GM12864 (cell line): Measurements from ENCODE around the gene SLC22A14.
"Not testable (repeated sequence)": the region's sequence is repeated elsewhere in the genome, so short reads cannot be mapped to it uniquely, and the experiment has no call there.

Experiments
- DNase-seq: peaks from one replicate; pipeline ENCODE4 v3.0.0-alpha.2; 2011; ENCODE audit warnings: low read depth
- H3K4me3 ChIP-seq: 2 replicates; pipeline ENCODE4 v1.5.1; 2011; ENCODE audit warnings: mild to moderate bottlenecking, low read depth, low read length, control low read depth
- TF ChIP-seq, protein P1 (sequence below): IDR thresholded peaks from 2 replicates; pipeline ENCODE4 v1.5.1; 2011; ENCODE audit warnings: low read depth, mild to moderate bottlenecking, moderate library complexity, low read length, control low read depth, inconsistent platforms; ENCODE audit errors: missing control alignments

The SLC22A14 gene

GRCh38 chr3:38281895-38282686 lies at the start of gene SLC22A14:
SLC22A14 (plus strand) TSS chr3:38282294; CDS start chr3:38306027, 23,733 bp downstream.
- H3K4me3 ChIP-seq: no peak within 1 kb of the TSS
- TF ChIP-seq, protein P1, sequence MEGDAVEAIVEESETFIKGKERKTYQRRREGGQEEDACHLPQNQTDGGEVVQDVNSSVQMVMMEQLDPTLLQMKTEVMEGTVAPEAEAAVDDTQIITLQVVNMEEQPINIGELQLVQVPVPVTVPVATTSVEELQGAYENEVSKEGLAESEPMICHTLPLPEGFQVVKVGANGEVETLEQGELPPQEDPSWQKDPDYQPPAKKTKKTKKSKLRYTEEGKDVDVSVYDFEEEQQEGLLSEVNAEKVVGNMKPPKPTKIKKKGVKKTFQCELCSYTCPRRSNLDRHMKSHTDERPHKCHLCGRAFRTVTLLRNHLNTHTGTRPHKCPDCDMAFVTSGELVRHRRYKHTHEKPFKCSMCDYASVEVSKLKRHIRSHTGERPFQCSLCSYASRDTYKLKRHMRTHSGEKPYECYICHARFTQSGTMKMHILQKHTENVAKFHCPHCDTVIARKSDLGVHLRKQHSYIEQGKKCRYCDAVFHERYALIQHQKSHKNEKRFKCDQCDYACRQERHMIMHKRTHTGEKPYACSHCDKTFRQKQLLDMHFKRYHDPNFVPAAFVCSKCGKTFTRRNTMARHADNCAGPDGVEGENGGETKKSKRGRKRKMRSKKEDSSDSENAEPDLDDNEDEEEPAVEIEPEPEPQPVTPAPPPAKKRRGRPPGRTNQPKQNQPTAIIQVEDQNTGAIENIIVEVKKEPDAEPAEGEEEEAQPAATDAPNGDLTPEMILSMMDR: peak; percentile 29
- no peak for DNase-seq

- TF ChIP-seq, protein P1: no peak
- H3K4me3 ChIP-seq: no peak overlapping the region
- no peak for DNase-seq
Measured at GRCh38 chr3:38232701-38233100, 49.4 kb upstream of the SLC22A14 start.

DNA sequence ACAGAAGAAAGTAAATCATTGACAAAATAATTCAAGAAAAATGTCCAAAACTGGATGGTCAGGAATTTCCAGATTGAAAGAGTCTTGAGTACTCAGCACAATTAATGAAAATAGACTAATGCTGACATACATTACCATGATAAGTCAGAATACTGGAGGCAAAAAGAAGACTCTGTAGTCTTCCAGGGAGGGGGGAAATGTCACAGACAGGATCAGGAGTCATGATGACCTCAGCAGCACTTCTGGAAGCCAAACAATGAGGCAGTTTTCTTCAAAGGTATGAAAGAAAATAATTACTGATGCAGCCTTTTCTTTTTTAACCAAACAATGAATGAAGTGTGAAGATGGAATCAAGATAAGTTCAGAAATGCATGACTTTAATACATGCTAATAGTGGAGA lies 46.6 kb upstream of the SLC22A14 start:
- TF ChIP-seq, protein P1: no peak
- no peak overlapping the region for H3K4me3 ChIP-seq
- DNase-seq: no peak

DNA sequence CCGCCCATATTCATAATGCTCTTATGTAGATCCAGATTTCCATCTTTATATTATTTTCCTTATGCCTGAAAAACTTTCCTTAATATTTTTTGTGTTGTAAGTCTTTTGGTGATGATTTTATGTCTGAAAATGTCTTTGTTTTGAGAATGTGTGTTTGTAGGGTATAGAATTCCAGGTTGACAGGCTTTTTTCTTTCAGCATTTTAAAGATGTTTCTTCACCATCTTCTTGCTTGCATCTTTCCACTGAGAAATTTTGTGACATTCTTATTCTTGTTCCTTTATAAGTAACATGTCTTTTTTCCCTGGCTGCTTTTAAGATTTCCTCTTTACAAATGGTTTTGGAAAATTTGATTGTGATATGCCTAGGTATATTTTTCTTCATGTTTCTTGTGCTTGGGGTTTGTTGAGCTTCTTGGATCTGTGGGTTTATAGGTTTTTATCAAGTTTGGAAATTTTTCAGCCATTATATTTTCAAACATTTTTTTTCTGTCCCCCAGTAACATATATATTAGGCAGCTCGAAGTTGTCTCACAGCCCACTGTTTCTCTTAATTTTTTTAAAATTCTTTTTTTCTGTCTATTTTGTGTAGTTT lies 43.6 kb upstream of the SLC22A14 start:
- H3K4me3 ChIP-seq: no peak overlapping the region
- DNase-seq: no peak
- TF ChIP-seq, protein P1: no peak

GRCh38 chr3:38242812-38243211 lies 39.3 kb upstream of the SLC22A14 start:
- not testable (repeated sequence) for DNase-seq

GRCh38 chr3:38245930-38246329 lies 36.2 kb upstream of the SLC22A14 start:
- H3K4me3 ChIP-seq: no peak overlapping the region
- no peak for DNase-seq
- TF ChIP-seq, protein P1: no peak

More at GRCh38 chr3:38242812-38243211, 39.3 kb upstream of the SLC22A14 start:
- H3K4me3 ChIP-seq: not testable (repeated sequence)

DNA sequence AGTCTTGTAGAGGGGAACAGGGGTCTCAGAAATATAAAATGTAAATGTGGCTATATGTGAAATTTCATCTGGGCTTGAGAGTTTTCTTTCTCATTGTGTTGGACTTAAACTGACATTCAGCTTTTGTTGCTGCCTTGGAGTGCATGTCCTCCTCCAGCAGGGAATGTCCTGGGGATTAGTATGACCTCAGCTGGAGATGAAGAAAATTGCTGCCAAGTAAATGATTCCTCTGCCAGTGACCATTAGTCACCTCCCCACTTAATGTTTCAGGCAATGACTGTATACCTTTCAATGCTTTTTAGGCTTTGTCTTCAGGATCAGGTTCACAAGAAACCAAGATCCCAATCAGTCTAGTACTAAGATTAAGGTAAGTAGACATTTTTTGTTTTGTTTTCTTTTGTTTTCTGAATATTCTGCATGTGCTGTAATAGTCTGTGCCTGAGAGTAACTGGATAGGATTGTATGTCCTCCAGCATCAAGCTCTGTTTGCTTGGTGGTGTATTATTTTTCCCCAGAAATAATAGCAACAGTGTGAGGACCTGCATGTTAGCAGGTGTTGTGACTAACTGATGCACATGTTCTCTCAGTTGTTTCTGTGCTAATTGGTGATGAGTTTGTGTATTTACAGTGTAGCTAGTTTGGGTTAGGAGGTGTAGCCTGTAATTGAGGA lies 34.6 kb upstream of the SLC22A14 start:
- no peak overlapping the region for H3K4me3 ChIP-seq
- no peak for DNase-seq
- TF ChIP-seq, protein P1: no peak
